MM.1S (cell line): ENCODE results near the gene ADAM11.
"Not testable (repeated sequence)": the region's sequence is repeated elsewhere in the genome, so short reads cannot be mapped to it uniquely, and the experiment has no call there.

Source experiments
- CTCF ChIP-seq: fragments of 300-600 bp; sonication (generic); IDR thresholded peaks from 2 replicates; pipeline ENCODE4 v1.5.1; 2016; ENCODE audit warnings: antibody characterized with exemption, low read length, mixed read lengths
- EZH2 ChIP-seq: fragments of 300-600 bp; sonication (generic); optimal IDR thresholded peaks from 2 replicates; pipeline ENCODE3; 2017; ENCODE audit warnings: low read depth, mild to moderate bottlenecking, antibody characterized with exemption, low read length, mixed read lengths

GRCh38 chr17:44818508-44818907, 59.7 kb downstream of the ADAM11 start:
- not testable (repeated sequence) for TF ChIP-seq CTCF, EZH2
